Natural killer cell treated with Interleukin-12 subunit alpha and Interleukin-12 subunit beta and Interleukin-15 and Interleukin-18, amount 100 ng/mL, for 72 hours (primary cell): ENCODE results near the gene MINDY2. TPM values are rescaled to one million over a fixed set of nuclear protein-coding genes. Genes with fewer than 3 reads are reported as not detected.

Source experiments
- ATAC-seq, 2 donors: fragments of 150-1000 bp; cut with Tn5 transposase in 1 of 2; sonication (Bioruptor Pico), chemical (Tn5 transposase) in 1 of 2; 2 replicates each; pipeline ENCODE4 v1.10.0; 2021
- DNase-seq: peaks from one replicate; pipeline ENCODE4 v3.0.0; 2022; ENCODE audit warnings: low spot score
- H3K27ac Mint-ChIP-seq, 2 donors: 1 replicate in 1 of 2; 2 replicates in 1 of 2; pipeline ENCODE4 v1.8.0; 2022; ENCODE audit warnings: mixed read lengths in 2 of 2, mild to moderate bottlenecking in 1 of 2, moderate library complexity in 1 of 2
- H3K27me3 Mint-ChIP-seq, 2 donors: 1 replicate in 1 of 2; 2 replicates in 1 of 2; pipeline ENCODE4 v1.8.0; 2022; ENCODE audit warnings: mixed read lengths in 2 of 2
- H3K36me3 Mint-ChIP-seq: one replicate; pipeline ENCODE4 v1.8.0; 2022; ENCODE audit warnings: mixed read lengths
- H3K4me1 Mint-ChIP-seq, 2 donors: 1 replicate in 1 of 2; 2 replicates in 1 of 2; pipeline ENCODE4 v1.8.0; 2022; ENCODE audit warnings: low read depth in 2 of 2, mixed read lengths in 2 of 2, mild to moderate bottlenecking in 1 of 2
- H3K4me3 Mint-ChIP-seq: one replicate; pipeline ENCODE4 v1.8.0; 2022; ENCODE audit warnings: mixed read lengths
- H3K9me3 Mint-ChIP-seq: 2 replicates; pipeline ENCODE4 v1.8.0; 2022; ENCODE audit warnings: mixed read lengths
- total RNA-seq, 2 donors: library from RNA; stranded (reverse); gene quantifications; one replicate each; pipeline ENCODE4 v1.2.3, GENCODE V29; 2022

Gene MINDY2
- total RNA-seq, 2 donors from 2014 or later = 11.9 to 15.1 TPM

GRCh38 chr15:58908550-58909309, 137.6 kb downstream of the MINDY2 start:
- Mint-ChIP-seq H3K36me3 (peaks cover 20% of the 10 kb centered on the region), H3K27ac (peak overlapping the region; percentile 3 to 5), H3K4me1 (peaks cover 27 to 32% of the 10 kb centered on the region in 2 donors), H3K27me3 (no peaks in the 10 kb centered on the region), H3K4me3 (no peak overlapping the region), H3K9me3 (no peaks in the 10 kb centered on the region)
- ATAC-seq = no peak
- no peak for DNase-seq

GRCh38 chr15:58909616-58910015, 138.5 kb downstream of the MINDY2 start:
- Mint-ChIP-seq H3K4me3 (no peak overlapping the region), H3K27ac (peak overlapping the region in 1 of 2 donors; percentile 5), H3K36me3 (peaks cover 27% of the 10 kb centered on the region), H3K9me3 (no peaks in the 10 kb centered on the region), H3K27me3 (no peaks in the 10 kb centered on the region), H3K4me1 (peaks cover 33 to 39% of the 10 kb centered on the region in 2 donors)
- ATAC-seq (no peak), DNase-seq (no peak)

GRCh38 chr15:58910456-58910855, 139.4 kb downstream of the MINDY2 start:
- Mint-ChIP-seq H3K27me3 (no peaks in the 10 kb centered on the region), H3K4me1 (peaks cover 35 to 39% of the 10 kb centered on the region in 2 donors), H3K36me3 (peaks cover 31% of the 10 kb centered on the region), H3K27ac (no peak overlapping the region), H3K9me3 (no peaks in the 10 kb centered on the region), H3K4me3 (no peak overlapping the region)
- ATAC-seq (no peak), DNase-seq (no peak)

Other genes with a start within 250 kb of the MINDY2 start
- gene ADAM10, start 21.6 kb upstream of the MINDY2 start, total RNA-seq = 100 to 1,000 TPM in 1 of 2 donors, 10 to 100 TPM in 1; 89.9 to 122 TPM
- gene SLTM, start 162.4 kb downstream of the MINDY2 start, total RNA-seq = 100 to 1,000 TPM; 131 to 163 TPM
- gene RNF111, start 216.4 kb downstream of the MINDY2 start, total RNA-seq = 10 to 100 TPM; 43.5 to 57.7 TPM